RCC 7860 (cell line): ENCODE measurements around the gene DNAJC11.
A peak's percentile ranks its signal among the peaks of the same experiment; 100 is the strongest.
"Not testable (repeated sequence)": the region's sequence is repeated elsewhere in the genome, so short reads cannot be mapped to it uniquely, and the experiment has no call there.

Experiments
- DNase-seq: peaks from one replicate; pipeline ENCODE4 v3.0.0-alpha.2; 2015; ENCODE audit warnings: low spot score
- FAIRE-seq: peaks from 2 replicates; lab custom pipeline; 2012; peaks lifted over from hg19 to GRCh38; lab: Jason Lieb, UNC

DNAJC11 gene

DNA sequence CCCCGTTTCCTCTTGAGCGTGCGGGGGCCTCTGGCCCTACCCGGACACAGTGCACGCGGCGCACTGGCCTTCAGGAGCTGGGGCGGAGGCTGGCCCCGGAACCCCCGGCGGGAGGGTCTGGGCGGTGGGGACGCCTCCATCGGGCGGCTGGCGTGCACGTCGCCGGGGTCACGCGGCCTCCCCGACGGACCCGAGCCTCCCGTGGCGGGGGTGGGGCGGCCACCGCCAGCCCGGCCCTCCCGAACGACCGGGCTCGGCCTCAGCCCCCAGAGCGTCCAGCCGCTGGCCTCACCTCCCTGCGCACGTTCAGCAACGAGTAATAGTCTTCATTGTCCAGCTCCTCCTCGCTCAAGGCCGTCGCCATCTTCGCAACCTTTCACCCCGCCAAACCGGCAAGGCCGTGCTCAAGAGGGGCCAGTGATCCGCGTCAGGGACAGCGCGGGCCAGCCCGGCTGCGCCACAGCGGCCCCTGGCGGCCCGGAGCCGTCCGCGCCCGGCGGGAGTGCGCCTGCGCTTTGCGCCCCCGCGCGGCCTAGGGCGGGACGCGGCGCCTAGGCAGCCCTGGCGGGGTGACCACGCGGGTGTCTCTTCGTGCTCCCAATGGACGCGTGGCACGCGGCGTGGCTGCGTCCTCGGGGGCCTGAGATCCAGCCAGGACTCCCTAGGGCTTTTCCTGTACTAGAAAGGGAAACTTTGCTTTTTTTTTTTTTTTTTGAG, at the start of gene DNAJC11:
Gene DNAJC11, minus strand, starts transcription at position 380 of the 717 bp plus-strand sequence. Its CDS starts 16 bp downstream, at position 364.
- peak; percentile 75 for DNase-seq
- no peak for FAIRE-seq

DNA sequence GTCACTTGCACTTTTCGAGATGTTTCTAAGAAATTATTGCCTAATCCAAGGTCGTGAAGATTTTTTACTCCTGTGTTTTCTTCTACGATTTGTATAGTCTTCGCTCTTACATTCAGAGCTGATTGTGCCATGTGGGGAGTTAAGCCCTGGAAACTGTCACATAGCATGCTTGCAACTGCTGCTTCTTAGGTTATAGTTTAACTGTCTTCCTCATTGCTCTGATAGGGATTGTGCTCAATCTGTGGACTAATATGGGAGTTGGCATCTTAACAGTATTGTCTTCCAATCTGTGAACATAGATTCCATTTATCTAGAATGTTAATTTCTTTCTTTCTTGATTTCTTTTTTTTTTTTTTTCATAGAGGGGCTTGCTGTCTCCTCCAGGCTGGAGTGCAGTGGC, 48.9 kb upstream of the DNAJC11 start:
- no peak for DNase-seq
- no peak for FAIRE-seq

GRCh38 chr1:6747674-6748073, 46.1 kb upstream of the DNAJC11 start:
- no peak for FAIRE-seq
- no peak for DNase-seq

DNA sequence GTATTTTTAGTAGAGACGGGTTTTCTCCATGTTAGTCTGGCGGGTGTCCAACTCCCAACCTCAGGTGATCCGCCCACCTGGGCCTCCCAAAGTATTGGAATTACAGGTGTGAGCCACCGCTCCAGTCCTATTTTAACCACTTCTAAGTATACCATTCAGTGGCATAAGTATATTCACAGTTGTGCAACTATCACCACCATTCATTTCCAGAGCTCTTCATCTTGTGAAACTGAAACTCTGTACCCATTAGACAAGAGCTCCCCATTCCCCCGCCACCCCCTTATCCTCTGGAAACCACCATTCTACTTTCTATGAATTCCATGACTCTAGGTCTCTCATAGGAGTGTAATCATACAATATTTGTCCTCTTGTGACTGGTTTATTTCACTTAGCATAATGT, 43.5 kb upstream of the DNAJC11 start:
- FAIRE-seq: no peak
- DNase-seq: no peak

- FAIRE-seq (peak; percentile 87), DNase-seq (peak; percentile 69)
Observed at GRCh38 chr1:6743189-6744101, 41.8 kb upstream of the DNAJC11 start.

GRCh38 chr1:6742676-6743188, 41.1 kb upstream of the DNAJC11 start:
- DNase-seq, FAIRE-seq: not testable (repeated sequence)

DNA sequence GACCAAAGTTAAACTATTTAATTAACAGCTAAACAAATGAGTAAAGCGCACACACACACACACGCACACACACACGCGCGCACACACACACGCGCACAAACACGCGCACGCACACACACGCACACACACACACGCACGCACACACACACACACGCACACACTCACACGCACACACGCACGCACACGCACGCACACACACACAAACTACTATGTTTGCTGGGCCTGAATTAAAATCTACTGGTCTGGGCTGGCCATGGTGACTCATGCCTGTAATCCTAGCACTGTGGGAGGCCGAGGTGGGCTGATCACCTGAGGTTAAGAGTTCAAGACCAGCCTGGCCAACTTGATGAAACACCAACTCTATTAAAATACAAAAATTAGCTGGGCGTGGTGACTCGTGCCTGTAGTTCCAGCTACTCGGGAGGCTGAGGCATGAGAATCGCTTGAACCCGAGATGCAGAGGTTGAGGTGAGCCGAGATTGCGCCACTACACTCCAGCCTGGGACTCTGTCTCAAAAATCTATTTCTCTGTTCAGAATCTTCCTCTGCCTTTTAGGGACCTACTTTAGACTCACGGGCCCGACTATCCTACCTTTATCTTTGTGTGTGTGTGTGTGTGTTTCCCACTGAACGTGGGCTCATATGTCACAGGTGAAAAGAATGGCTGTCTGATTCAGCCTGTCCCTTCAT, 37.5 kb upstream of the DNAJC11 start:
- no peak for FAIRE-seq
- DNase-seq: no peak

DNA sequence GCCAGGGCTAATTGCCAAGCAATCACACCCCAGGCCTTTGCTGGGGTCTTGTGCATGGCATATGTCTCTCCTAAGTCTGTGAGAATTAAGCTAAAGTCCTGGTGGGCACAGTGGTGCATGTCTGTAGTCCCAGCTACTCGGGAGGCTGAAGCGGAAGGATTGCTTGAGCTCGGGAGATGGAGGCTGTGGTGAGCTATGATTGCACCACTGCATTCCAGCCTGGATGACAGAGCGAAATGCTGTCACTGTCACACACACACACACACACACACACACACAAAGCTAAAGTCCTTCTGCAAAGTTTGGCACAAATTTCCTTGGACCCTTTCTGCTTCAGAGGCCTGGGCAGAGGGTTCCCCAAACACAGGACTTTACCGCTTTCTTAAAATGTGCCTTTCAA, 31.3 kb upstream of the DNAJC11 start:
- FAIRE-seq (no peak), DNase-seq (no peak)

DNA sequence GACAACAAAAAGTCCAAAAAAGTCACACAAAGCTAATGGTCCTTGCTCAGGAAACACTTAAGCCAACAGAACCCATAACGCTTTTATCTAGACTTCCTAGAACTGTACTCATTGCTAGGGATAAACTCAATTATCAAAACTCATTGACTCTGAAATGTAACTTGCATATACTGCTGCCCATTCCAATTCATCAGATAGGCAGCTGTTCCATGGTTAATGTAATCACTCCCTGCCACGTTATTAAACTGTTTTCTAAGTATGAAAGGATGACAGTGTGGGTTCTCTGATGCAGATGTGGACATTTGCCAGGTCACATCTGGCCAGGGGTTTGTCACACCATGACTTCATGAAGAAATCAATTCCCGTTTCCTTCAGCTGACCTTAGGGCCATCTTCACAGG, 30.3 kb upstream of the DNAJC11 start:
- DNase-seq: no peak
- FAIRE-seq: no peak

DNA sequence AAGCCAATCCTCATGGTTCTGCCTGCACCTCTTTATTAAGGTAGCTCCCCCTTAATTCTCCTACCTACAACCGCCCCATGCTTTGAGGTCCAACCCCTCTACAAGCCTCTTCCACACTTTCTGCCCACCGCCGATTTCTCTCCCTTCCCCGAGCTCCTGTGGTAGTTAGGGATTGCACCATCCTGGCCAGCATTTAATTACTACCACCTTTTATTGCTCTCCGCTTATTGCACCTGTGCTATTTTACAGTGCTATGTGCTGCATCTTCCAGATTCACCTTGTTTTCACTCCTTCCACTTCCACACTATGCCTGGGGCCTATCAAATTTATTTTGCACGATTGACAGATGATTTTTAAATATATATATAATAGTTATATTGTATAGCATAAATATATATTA, 29.3 kb upstream of the DNAJC11 start:
- FAIRE-seq: no peak
- DNase-seq: no peak

DNA sequence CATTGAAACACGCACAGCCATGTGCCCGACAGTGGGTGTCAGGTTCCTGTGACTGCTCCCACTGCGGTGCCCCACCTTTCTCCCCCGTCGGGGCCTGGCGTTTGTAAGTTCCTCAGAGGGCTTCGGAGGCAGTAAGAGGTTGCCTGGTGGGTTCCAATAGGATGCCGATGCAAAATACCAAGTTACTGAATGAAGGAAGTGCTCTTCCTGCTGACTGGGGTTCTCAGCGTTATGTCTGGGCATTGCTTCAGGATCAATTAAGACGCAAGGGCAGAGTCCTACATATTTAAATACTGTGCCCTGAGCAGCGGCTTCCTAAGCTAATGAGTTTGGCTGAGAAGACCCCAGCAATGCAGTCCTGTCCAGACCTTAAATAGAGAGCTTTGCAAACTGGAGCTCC, 28.9 kb upstream of the DNAJC11 start:
- no peak for DNase-seq

DNA sequence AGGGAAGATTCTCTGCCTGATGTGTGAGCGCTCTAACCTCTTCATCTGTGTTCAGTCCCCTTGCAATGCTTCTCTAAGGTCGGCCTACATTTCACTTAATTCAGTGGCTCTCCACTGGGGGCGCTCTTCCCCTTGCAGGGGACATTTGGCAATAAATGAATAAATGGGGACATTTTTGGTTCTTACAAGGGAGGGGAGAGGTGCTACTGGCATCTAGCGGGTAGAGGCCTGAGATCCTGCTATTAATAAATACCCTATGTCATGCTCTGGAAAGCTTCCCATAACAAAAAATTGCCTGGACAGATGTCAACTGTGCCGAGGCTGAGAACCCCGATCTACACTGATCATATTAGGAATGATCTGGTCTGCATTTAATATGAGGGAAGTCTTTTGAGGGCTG, 25.9 kb upstream of the DNAJC11 start:
- DNase-seq: peak; percentile 35
- no peak for FAIRE-seq

More for the DNA sequence above, 28.9 kb upstream of the DNAJC11 start:
- FAIRE-seq: no peak

GRCh38 chr1:6726253-6726652, 24.6 kb upstream of the DNAJC11 start:
- no peak for FAIRE-seq
- DNase-seq: no peak

DNA sequence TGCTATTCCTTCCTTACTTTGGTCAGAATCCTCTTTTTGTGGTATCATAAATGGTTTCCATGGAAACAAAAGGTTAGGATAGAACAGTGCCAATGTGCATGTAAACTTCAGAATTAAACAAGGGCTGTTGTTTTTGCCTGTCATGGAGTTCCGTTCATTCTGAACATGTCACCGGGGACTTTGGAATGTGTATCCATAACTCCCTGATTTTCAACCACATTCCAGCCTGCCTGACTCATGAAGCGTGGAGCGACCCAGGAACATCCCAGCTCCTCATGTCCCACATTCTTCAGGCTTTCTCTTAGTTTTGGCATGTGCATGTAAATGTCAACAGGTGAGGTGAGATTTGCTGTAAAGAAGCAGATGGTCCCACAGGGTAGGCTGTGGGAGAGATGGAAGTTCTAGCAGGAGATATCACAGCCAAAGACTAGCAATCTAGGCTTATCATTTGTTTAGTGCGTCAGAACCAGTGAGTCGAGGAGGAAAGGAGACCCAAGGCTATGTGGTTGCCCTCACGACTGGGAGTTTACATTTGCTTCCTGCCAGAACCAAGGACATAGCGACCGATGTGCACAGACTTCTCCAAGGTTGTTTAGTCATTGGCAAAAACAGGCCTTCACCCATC, 23.0 kb upstream of the DNAJC11 start:
- peak; percentile 96 for DNase-seq
- FAIRE-seq: peak; percentile 87

GRCh38 chr1:6723621-6724428, 22.2 kb upstream of the DNAJC11 start:
- FAIRE-seq (no peak), DNase-seq (no peak)

GRCh38 chr1:6711174-6711573, 9.6 kb upstream of the DNAJC11 start:
- DNase-seq: no peak

DNA sequence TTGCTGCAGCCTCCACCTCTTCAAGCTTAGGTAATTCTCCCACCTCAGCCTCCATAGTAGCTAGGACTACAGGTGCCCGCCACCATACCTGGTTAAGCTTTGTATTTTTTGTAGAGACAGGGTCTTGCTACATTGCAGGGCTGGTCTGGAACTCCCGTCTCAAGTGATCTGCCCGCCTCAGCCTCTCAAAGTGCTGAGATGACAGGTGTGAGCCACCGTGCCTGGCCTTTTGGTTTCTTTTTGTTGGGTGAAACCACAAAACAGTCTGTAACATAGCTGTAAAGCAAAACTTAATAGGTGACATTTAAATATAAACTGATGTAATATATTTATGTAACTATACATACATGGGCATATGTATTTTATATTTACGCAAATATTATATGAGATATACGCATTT, 3.1 kb upstream of the DNAJC11 start:
- DNase-seq: no peak
- FAIRE-seq: no peak

More at GRCh38 chr1:6711174-6711573, 9.6 kb upstream of the DNAJC11 start:
- no peak for FAIRE-seq

- FAIRE-seq (no peak), DNase-seq (no peak)
Observed at GRCh38 chr1:6703016-6703415, 1.4 kb upstream of the DNAJC11 start.

GRCh38 chr1:6700853-6701436, 671 bp downstream of the DNAJC11 start:
- DNase-seq (no peak), FAIRE-seq (no peak)
